ENCODE measurements around the gene EPS15. TPM values are rescaled to one million over a fixed set of nuclear protein-coding genes. Genes with fewer than 3 reads are reported as not detected.

Gene EPS15
- total and polyA plus RNA-seq, 9 of the 15 experiments (the other 6 are each of a cell fraction or from before 2014, with no cell fraction given), result 23.1 to 69.0 (median 41.7) TPM

DNA sequence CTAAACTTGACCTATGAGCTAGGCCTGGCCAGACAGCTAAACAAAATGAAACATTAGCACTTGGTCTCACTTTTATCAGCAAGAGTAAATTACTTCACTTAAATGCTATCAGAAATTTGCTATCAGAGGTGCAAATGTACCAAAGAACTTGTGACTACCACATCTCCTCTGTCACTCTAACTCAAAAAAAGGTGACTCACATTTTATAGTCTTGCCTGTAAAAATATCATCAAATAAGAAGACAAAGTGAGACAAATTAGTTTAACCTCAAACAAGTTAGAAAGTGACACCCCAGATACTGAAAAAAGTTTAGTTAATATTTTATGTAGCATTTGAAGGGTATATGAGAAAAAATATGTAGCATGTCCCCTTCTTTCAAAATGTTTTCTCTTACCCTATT is 76.9 kb downstream of the EPS15 start:
- Histone ChIP-seq H3K27me3 (ENCODE audit: control insufficient read depth in 2 of 2, insufficient read depth in 2 of 2, low read length in 2 of 2) (no peaks in the 10 kb centered on the region), H3K27ac (ENCODE audit: extremely low read depth, low read depth, low read length) (no peak overlapping the region; the same call in 2 of the 3 replicates), H2AFZ (ENCODE audit: low read depth, low read length) (no peak overlapping the region), H3K9me3 (replicated peaks; ENCODE audit: control insufficient read depth, insufficient read depth, low read depth, low read length) (no peaks in the 10 kb centered on the region), H3K4me3 (no peak overlapping the region), H3K79me2 (ENCODE audit: control insufficient read depth, insufficient read depth, low read length) (no peaks in the 10 kb centered on the region), H4K20me1 (replicated peaks; ENCODE audit: control insufficient read depth, insufficient read depth, low read length) (no peaks in the 10 kb centered on the region), H3K9me1 (ENCODE audit: control insufficient read depth, insufficient read depth, low read length) (no peaks in the 10 kb centered on the region), H3K9ac (ENCODE audit: insufficient read depth in 1 of 2, low read depth in 2 of 2, low read length in 2 of 2) (no peak overlapping the region), H3K4me1 (replicated peaks in 1 of 2; ENCODE audit: control insufficient read depth in 2 of 2, insufficient read depth in 2 of 2, low read length in 2 of 2) (peaks cover 0 to 16% of the 10 kb centered on the region in 2 experiments; a peak in 4 of 5 replicates), H3K36me3 (ENCODE audit: control insufficient read depth, insufficient read depth, low read length) (peaks cover 61% of the 10 kb centered on the region; the same call in 2 of the 3 replicates), H3K4me2 (ENCODE audit: insufficient read depth, low read length) (no peak overlapping the region)
- CTCF ChIA-PET (ENCODE audit: low intra/inter-chr PET ratio), result no interaction called here
- no peak for FAIRE-seq
- no peak for DNase-seq (ENCODE audit: extremely low read depth in 1 of 4, low spot score in 3 of 4)
- ATAC-seq, result no peak
- intact Hi-C loops (cut with micrococcal nuclease) (loop anchor here (10.0 kb wide), 1 partner anchor 323 kb away; no protein-coding TSS in a partner anchor), in situ Hi-C loops (cut with MboI) (no loop called here)
- BruUV-seq (replicated peaks), result no TSS peak
- POLR2A ChIA-PET, result interaction anchor here (0.7 to 2.3 kb wide), 3 partner anchors 9 to 19 kb away, joined by 3 to 7 read pairs (median 3); no protein-coding TSS in a partner anchor
- TF ChIP-seq DIDO1 (tag; IDR thresholded peaks at IDR 0.05; ENCODE audit: low read depth) (no peak), ZNF780A (CRISPR knock-in tag; IDR thresholded peaks at IDR 0.05) (no peak), SMARCA5 (IDR thresholded peaks at IDR 0.05) (no peak), FOSL1 (tag; conservative IDR thresholded peaks at IDR 0.05) (peak; percentile 45; the same call in 1 of the 2 replicates), ZNF124 (CRISPR knock-in tag; IDR thresholded peaks at IDR 0.05) (no peak), JUND (IDR thresholded peaks at IDR 0.05; ENCODE audit: borderline replicate concordance, low read depth, low read length) (0 out of 2 replicates have a peak, but pooled peaks have one; percentile 23), JUND (tag; IDR thresholded peaks at IDR 0.05; ENCODE audit: borderline replicate concordance, low read depth, low read length) (no peak), TAF7 (tag; IDR thresholded peaks at IDR 0.05) (no peak), MAFK (IDR thresholded peaks at IDR 0.05; ENCODE audit: low read length) (no peak)
- TF ChIP-seq, protein P1, sequence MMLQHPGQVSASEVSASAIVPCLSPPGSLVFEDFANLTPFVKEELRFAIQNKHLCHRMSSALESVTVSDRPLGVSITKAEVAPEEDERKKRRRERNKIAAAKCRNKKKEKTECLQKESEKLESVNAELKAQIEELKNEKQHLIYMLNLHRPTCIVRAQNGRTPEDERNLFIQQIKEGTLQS (IDR thresholded peaks at IDR 0.05), result peak; percentile 52
- TF ChIP-seq, protein P1 (CRISPR knock-in tag; conservative IDR thresholded peaks at IDR 0.05), result no peak
- TF ChIP-seq, protein P2, sequence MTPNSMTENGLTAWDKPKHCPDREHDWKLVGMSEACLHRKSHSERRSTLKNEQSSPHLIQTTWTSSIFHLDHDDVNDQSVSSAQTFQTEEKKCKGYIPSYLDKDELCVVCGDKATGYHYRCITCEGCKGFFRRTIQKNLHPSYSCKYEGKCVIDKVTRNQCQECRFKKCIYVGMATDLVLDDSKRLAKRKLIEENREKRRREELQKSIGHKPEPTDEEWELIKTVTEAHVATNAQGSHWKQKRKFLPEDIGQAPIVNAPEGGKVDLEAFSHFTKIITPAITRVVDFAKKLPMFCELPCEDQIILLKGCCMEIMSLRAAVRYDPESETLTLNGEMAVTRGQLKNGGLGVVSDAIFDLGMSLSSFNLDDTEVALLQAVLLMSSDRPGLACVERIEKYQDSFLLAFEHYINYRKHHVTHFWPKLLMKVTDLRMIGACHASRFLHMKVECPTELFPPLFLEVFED (CRISPR knock-in tag; conservative IDR thresholded peaks at IDR 0.05), result no peak
- TF ChIP-seq, protein P3, sequence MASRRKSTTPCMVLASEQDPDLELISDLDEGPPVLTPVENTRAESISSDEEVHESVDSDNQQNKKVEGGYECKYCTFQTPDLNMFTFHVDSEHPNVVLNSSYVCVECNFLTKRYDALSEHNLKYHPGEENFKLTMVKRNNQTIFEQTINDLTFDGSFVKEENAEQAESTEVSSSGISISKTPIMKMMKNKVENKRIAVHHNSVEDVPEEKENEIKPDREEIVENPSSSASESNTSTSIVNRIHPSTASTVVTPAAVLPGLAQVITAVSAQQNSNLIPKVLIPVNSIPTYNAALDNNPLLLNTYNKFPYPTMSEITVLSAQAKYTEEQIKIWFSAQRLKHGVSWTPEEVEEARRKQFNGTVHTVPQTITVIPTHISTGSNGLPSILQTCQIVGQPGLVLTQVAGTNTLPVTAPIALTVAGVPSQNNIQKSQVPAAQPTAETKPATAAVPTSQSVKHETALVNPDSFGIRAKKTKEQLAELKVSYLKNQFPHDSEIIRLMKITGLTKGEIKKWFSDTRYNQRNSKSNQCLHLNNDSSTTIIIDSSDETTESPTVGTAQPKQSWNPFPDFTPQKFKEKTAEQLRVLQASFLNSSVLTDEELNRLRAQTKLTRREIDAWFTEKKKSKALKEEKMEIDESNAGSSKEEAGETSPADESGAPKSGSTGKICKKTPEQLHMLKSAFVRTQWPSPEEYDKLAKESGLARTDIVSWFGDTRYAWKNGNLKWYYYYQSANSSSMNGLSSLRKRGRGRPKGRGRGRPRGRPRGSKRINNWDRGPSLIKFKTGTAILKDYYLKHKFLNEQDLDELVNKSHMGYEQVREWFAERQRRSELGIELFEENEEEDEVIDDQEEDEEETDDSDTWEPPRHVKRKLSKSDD (conservative IDR thresholded peaks at IDR 0.05; ENCODE audit: low read length), result no peak
- TF ChIP-seq, protein P4, sequence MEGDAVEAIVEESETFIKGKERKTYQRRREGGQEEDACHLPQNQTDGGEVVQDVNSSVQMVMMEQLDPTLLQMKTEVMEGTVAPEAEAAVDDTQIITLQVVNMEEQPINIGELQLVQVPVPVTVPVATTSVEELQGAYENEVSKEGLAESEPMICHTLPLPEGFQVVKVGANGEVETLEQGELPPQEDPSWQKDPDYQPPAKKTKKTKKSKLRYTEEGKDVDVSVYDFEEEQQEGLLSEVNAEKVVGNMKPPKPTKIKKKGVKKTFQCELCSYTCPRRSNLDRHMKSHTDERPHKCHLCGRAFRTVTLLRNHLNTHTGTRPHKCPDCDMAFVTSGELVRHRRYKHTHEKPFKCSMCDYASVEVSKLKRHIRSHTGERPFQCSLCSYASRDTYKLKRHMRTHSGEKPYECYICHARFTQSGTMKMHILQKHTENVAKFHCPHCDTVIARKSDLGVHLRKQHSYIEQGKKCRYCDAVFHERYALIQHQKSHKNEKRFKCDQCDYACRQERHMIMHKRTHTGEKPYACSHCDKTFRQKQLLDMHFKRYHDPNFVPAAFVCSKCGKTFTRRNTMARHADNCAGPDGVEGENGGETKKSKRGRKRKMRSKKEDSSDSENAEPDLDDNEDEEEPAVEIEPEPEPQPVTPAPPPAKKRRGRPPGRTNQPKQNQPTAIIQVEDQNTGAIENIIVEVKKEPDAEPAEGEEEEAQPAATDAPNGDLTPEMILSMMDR (IDR thresholded peaks at IDR 0.05 in 2 of 3, conservative IDR thresholded peaks at IDR 0.05 in 1 of 3; ENCODE audit: insufficient read depth in 2 of 3, low read depth in 1 of 3, low read length in 3 of 3), result no peak

All from K562 (cell line).